ENCODE measurements around the gene EBF3. TPM values are rescaled to one million over a fixed set of nuclear protein-coding genes. Genes with fewer than 3 reads are reported as not detected.

Gene EBF3
- total RNA-seq, 1 experiment from 2014 or later: 56.2 TPM

- ChIA-PET POLR2A (ENCODE audit: low non-redundant PET) (no interaction called here), CTCF (no interaction called here)
- no TSS peak for BruUV-seq (replicated peaks)
- Histone ChIP-seq H3K4me3 (ENCODE audit: low read depth, low read length, poor library complexity, severe bottlenecking) (no peak overlapping the region), H3K4me1 (ENCODE audit: insufficient read depth, low read length, poor library complexity, severe bottlenecking) (peaks cover 28% of the 10 kb centered on the region), H3K9me3 (ENCODE audit: low read depth, low read length, poor library complexity, severe bottlenecking) (no peaks in the 10 kb centered on the region), H3K27ac (ENCODE audit: low read depth, low read length, poor library complexity, severe bottlenecking) (no peak overlapping the region), H3K27me3 (replicated peaks; ENCODE audit: insufficient read depth, low read depth, low read length, poor library complexity) (no peaks in the 10 kb centered on the region), H3K36me3 (ENCODE audit: insufficient read depth, low read length, poor library complexity, severe bottlenecking) (no peaks in the 10 kb centered on the region)
- intact Hi-C loops (cut with micrococcal nuclease; ENCODE audit: unreplicated experiment): no loop called here
- TF ChIP-seq CTCF (conservative IDR thresholded peaks at IDR 0.05; ENCODE audit: low read depth, low read length) (no peak), EZH2 (IDR thresholded peaks at IDR 0.05; ENCODE audit: borderline replicate concordance, low read depth, low read length, poor library complexity, severe bottlenecking) (no peak)
- DNase-seq (ENCODE audit: low spot score): no peak
Measured at GRCh38 chr10:129886263-129886662, 77.8 kb downstream of the EBF3 start.

GRCh38 chr10:129885526-129885925, 78.5 kb downstream of the EBF3 start:
- TF ChIP-seq CTCF (conservative IDR thresholded peaks at IDR 0.05; ENCODE audit: low read depth, low read length): no peak
- TF ChIP-seq EZH2 (IDR thresholded peaks at IDR 0.05; ENCODE audit: borderline replicate concordance, low read depth, low read length, poor library complexity, severe bottlenecking): no peak
- peaks cover 21% of the 10 kb centered on the region for H3K4me1 ChIP-seq (ENCODE audit: insufficient read depth, low read length, poor library complexity, severe bottlenecking)
- intact Hi-C loops (cut with micrococcal nuclease; ENCODE audit: unreplicated experiment): no loop called here
- H3K36me3 ChIP-seq (ENCODE audit: insufficient read depth, low read length, poor library complexity, severe bottlenecking): no peaks in the 10 kb centered on the region
- no peaks in the 10 kb centered on the region for H3K9me3 ChIP-seq (ENCODE audit: low read depth, low read length, poor library complexity, severe bottlenecking)
- no TSS peak for BruUV-seq (replicated peaks)
- no peak overlapping the region for H3K4me3 ChIP-seq (ENCODE audit: low read depth, low read length, poor library complexity, severe bottlenecking)
- ChIA-PET POLR2A (ENCODE audit: low non-redundant PET) (interaction anchor here (0.6 to 0.7 kb wide), 2 partner anchors 75 to 828 kb away, joined by 3 read pairs; no protein-coding TSS in a partner anchor), CTCF (no interaction called here)
- H3K27ac ChIP-seq (ENCODE audit: low read depth, low read length, poor library complexity, severe bottlenecking): no peak overlapping the region
- no peaks in the 10 kb centered on the region for H3K27me3 ChIP-seq (replicated peaks; ENCODE audit: insufficient read depth, low read depth, low read length, poor library complexity)
- no peak for DNase-seq (ENCODE audit: low spot score)

GRCh38 chr10:129884398-129885078, 79.5 kb downstream of the EBF3 start:
- no peaks in the 10 kb centered on the region for H3K36me3 ChIP-seq (ENCODE audit: insufficient read depth, low read length, poor library complexity, severe bottlenecking)
- DNase-seq (ENCODE audit: low spot score): no peak

More at GRCh38 chr10:129884398-129885078, 79.5 kb downstream of the EBF3 start:
- Histone ChIP-seq H3K4me3 (ENCODE audit: low read depth, low read length, poor library complexity, severe bottlenecking) (no peak overlapping the region), H3K27me3 (replicated peaks; ENCODE audit: insufficient read depth, low read depth, low read length, poor library complexity) (no peaks in the 10 kb centered on the region), H3K9me3 (ENCODE audit: low read depth, low read length, poor library complexity, severe bottlenecking) (no peaks in the 10 kb centered on the region), H3K4me1 (ENCODE audit: insufficient read depth, low read length, poor library complexity, severe bottlenecking) (peaks cover 13% of the 10 kb centered on the region), H3K27ac (ENCODE audit: low read depth, low read length, poor library complexity, severe bottlenecking) (no peak overlapping the region)
- ChIA-PET CTCF (no interaction called here), POLR2A (ENCODE audit: low non-redundant PET) (no interaction called here)
- BruUV-seq (replicated peaks): no TSS peak
- intact Hi-C loops (cut with micrococcal nuclease; ENCODE audit: unreplicated experiment): no loop called here
- TF ChIP-seq EZH2 (IDR thresholded peaks at IDR 0.05; ENCODE audit: borderline replicate concordance, low read depth, low read length, poor library complexity, severe bottlenecking) (no peak), CTCF (conservative IDR thresholded peaks at IDR 0.05; ENCODE audit: low read depth, low read length) (no peak)

All from A673 (cell line).